Measurements from ENCODE around the gene PLEKHG3.

Gene PLEKHG3

DNA sequence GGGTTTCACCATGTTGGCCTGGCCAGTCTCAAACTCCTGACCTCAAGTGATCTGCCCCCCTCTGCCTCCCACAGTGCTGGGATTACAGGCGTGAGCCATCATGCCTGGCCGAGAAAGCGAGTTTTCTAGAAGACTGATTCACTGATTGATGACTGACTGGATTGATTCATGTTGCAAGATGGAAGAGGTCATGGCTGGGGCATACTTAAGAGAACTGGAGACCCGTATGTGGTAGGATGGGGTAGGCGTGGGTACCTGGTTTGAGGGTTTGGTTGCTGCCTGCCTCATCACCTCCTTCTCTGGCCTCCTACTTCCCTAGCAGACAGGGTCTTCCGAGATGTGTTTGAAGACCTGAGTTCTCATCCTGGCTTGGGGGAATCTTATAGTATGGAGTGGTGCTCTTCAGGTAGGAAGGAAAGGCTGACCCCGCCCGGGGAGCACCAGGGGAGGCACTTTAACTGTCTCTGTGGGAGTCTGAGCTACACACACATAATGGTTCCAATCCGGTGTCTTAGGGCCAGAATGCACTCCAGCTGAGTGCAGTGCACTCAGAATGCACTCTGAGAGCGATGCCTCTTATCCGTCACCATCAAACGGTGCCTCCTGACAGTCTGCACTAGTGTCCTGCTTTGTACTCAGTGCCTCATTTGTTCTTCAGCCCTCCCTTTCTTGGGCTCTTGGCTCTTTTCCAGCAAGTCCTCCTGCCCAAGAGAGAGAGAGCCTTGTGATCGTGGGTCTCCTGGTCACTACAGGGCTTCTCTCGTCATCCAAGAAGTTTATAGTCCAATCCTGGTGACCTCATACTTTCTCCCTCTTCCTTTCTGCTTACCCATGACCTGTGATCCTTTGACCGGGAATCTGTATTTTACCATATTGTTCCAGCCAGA lies 19.7 kb downstream of the PLEKHG3 start:
- Mint-ChIP-seq H3K9me3 (no peaks in the 10 kb centered on the region), H3K4me1 (peaks cover 71% of the 10 kb centered on the region), H3K27me3 (ENCODE audit: low read depth, poor library complexity) (peaks cover 14% of the 10 kb centered on the region), H3K4me3 (peak overlapping the region; percentile 18), H3K36me3 (ENCODE audit: low read depth) (peaks cover 31% of the 10 kb centered on the region), H3K27ac (peak overlapping the region; percentile 29)
- TF ChIP-seq, protein P1, sequence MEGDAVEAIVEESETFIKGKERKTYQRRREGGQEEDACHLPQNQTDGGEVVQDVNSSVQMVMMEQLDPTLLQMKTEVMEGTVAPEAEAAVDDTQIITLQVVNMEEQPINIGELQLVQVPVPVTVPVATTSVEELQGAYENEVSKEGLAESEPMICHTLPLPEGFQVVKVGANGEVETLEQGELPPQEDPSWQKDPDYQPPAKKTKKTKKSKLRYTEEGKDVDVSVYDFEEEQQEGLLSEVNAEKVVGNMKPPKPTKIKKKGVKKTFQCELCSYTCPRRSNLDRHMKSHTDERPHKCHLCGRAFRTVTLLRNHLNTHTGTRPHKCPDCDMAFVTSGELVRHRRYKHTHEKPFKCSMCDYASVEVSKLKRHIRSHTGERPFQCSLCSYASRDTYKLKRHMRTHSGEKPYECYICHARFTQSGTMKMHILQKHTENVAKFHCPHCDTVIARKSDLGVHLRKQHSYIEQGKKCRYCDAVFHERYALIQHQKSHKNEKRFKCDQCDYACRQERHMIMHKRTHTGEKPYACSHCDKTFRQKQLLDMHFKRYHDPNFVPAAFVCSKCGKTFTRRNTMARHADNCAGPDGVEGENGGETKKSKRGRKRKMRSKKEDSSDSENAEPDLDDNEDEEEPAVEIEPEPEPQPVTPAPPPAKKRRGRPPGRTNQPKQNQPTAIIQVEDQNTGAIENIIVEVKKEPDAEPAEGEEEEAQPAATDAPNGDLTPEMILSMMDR (IDR thresholded peaks at IDR 0.05), result no peak
- no peak for DNase-seq

DNA sequence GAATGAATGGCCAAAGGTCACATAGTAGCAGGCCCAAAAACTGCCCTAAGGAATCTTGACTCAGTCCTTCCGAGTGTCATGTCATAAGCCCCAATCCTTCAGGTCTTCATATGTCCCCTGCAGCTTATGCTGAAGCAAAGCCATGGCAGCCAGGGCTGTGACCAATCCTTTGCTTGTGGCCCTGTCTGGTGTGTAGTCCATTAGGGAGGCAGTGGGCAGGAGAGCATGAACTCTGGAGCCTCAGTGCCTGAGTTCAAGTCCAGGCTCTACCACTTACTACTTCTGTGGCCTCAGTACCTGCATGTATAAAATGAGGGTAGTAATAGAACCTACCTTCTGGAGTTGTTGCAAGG lies 20.3 kb downstream of the PLEKHG3 start:
- Mint-ChIP-seq H3K27me3 (ENCODE audit: low read depth, poor library complexity) (peaks cover 14% of the 10 kb centered on the region), H3K27ac (peak overlapping the region; percentile 29), H3K4me1 (peaks cover 72% of the 10 kb centered on the region), H3K9me3 (no peaks in the 10 kb centered on the region), H3K4me3 (peak overlapping the region; percentile 18), H3K36me3 (ENCODE audit: low read depth) (peaks cover 35% of the 10 kb centered on the region)
- DNase-seq, result no peak
- TF ChIP-seq, protein P1 (IDR thresholded peaks at IDR 0.05), result no peak

DNA sequence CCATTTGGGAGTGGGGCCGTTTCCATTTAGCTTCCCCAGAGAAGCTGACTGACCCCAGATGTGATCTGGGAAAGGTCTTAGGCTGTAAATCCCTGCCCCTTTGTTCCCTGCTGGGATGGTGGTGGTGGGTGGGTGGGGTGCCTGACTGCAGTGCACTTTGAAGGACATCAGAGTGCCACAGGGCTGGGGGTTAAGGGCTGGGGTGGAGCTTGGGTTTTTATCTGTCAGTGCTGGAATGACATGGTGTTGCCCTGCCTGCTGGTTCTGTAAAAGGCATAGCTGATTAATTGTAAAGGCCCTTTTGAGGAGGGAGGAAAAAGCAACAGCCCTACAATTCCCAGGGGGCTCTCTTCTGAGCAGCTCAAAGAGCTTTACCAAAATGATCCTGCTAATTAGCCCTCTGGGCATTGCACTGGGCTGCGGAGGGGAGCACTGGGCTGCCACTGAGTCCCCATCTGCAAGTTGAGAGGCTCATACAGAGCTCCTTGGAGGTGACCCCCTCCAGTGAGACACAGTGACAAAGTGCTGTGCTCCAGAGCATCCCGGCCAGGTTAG lies 21.1 kb downstream of the PLEKHG3 start:
- no peaks in the 10 kb centered on the region for H3K9me3 Mint-ChIP-seq
- peaks cover 17% of the 10 kb centered on the region for H3K27me3 Mint-ChIP-seq (ENCODE audit: low read depth, poor library complexity)
- DNase-seq, result peak; percentile 33
- H3K36me3 Mint-ChIP-seq (ENCODE audit: low read depth), result peaks cover 35% of the 10 kb centered on the region
- H3K4me1 Mint-ChIP-seq, result peaks cover 70% of the 10 kb centered on the region
- H3K27ac Mint-ChIP-seq, result peak overlapping the region; percentile 29
- H3K4me3 Mint-ChIP-seq, result no peak overlapping the region
- TF ChIP-seq, protein P1 (IDR thresholded peaks at IDR 0.05), result no peak

DNA sequence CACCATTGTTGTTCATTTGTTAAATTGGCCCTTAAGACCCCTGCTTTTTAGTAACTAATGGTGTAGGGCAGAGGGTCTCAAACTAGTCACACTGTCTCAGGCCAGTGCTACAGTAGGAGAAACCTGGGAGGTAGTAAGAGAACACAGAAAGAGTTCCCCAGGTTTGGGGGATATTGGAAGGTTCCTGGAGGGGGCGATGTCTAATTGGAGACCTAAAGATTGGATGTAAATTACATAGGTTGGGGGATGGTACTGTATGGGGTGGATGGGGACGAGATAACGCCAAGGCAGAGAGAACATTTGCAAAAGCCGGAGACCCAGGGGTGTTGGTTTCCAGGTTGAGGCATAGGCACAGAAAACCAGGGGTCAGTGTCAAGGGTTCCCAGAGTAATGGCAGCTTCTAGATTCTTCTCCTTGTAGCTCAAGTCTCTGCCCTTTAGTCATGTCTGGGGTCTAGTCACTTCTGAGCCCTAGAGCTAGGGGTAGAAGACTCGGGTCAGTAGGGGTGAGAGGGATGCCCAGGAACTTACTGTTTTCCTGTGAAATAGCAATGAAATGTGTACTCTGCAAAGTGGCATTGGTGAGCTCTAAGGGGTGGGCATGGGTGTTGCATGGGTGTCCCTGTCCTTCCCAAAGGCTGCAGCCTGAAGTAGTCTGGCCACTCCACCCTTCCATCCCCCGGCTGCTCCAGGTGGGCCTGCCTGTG lies 21.8 kb downstream of the PLEKHG3 start:
- H3K27ac Mint-ChIP-seq, result no peak overlapping the region

DNA sequence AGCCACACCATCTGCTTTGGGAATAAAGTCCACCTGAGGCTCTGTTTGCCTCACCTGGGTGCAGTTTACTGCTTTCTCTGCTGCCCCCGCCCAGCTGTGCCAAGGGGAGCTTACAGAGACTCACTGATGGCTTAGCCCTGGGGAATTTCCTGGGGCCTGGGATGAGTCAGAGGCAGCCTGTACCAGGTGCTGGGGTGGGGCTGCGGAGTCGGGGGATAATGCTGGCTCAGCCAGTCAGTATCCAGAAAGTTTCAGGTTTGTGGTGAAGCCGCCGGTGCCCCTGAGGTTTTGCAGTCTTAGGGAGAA lies 22.3 kb downstream of the PLEKHG3 start:
- TF ChIP-seq, protein P1 (IDR thresholded peaks at IDR 0.05), result no peak
- no peak for DNase-seq
- Mint-ChIP-seq H3K36me3 (ENCODE audit: low read depth) (peaks cover 38% of the 10 kb centered on the region), H3K27me3 (ENCODE audit: low read depth, poor library complexity) (peaks cover 16% of the 10 kb centered on the region), H3K4me1 (peaks cover 58% of the 10 kb centered on the region), H3K27ac (no peak overlapping the region), H3K9me3 (no peaks in the 10 kb centered on the region), H3K4me3 (no peak overlapping the region)

More for the DNA sequence above, 21.8 kb downstream of the PLEKHG3 start:
- Mint-ChIP-seq H3K4me3 (no peak overlapping the region), H3K9me3 (no peaks in the 10 kb centered on the region), H3K4me1 (peaks cover 63% of the 10 kb centered on the region), H3K27me3 (ENCODE audit: low read depth, poor library complexity) (peaks cover 17% of the 10 kb centered on the region), H3K36me3 (ENCODE audit: low read depth) (peaks cover 35% of the 10 kb centered on the region)
- TF ChIP-seq, protein P1 (IDR thresholded peaks at IDR 0.05), result no peak
- no peak for DNase-seq
